ENCODE data around the gene LRMDA. TPM values are rescaled to one million over a fixed set of nuclear protein-coding genes. Genes with fewer than 3 reads are reported as not detected.

The LRMDA gene
- total and polyA plus RNA-seq, 7 donors: 1.0 to 5.7 (median 2.5) TPM

- H3K9me3 ChIP-seq: no peaks in the 10 kb centered on the region
- intact Hi-C loops (cut with DNase I): no loop called here
- DNase-seq: no peak
- no peaks in the 10 kb centered on the region for H3K36me3 ChIP-seq (ENCODE audit: insufficient read depth in 1 of 2, low read depth in 1 of 2)
- no peak for TF ChIP-seq CTCF (IDR thresholded peaks at IDR 0.05)
- H3K27me3 ChIP-seq (ENCODE audit: insufficient read depth in 3 of 3, low read length in 2 of 3): no peaks in the 10 kb centered on the region
- no peaks in the 10 kb centered on the region for H3K4me1 ChIP-seq
- no peak for ATAC-seq
- 60 to 67% (median 65%) methylated on average over 2 of the region's 2 CpGs for WGBS, 3 donors
- no peak overlapping the region for H3K4me3 ChIP-seq
- no peak overlapping the region for H3K27ac ChIP-seq
Measured at GRCh38 chr10:76354212-76354738, 922.9 kb downstream of the LRMDA start.

GRCh38 chr10:76354921-76355320 lies 923.5 kb downstream of the LRMDA start:
- no peak for TF ChIP-seq CTCF (IDR thresholded peaks at IDR 0.05)
- H3K27ac ChIP-seq: no peak overlapping the region
- no peaks in the 10 kb centered on the region for H3K27me3 ChIP-seq (ENCODE audit: insufficient read depth in 3 of 3, low read length in 2 of 3)

GRCh38 chr10:76356557-76356956 lies 925.1 kb downstream of the LRMDA start:
- H3K4me3 ChIP-seq: no peak overlapping the region
- no peak for DNase-seq

More at GRCh38 chr10:76354921-76355320, 923.5 kb downstream of the LRMDA start:
- Histone ChIP-seq H3K4me1 (no peaks in the 10 kb centered on the region), H3K4me3 (no peak overlapping the region), H3K36me3 (ENCODE audit: insufficient read depth in 1 of 2, low read depth in 1 of 2) (no peaks in the 10 kb centered on the region), H3K9me3 (no peaks in the 10 kb centered on the region)
- DNase-seq: no peak
- intact Hi-C loops (cut with DNase I): no loop called here
- ATAC-seq: no peak
- 81 to 87% (median 81%) methylated on average over 4 of the region's 4 CpGs for WGBS, 3 donors

GRCh38 chr10:76357726-76358415 lies 926.4 kb downstream of the LRMDA start:
- DNase-seq (no peak), ATAC-seq (no peak)
- intact Hi-C loops (cut with DNase I): no loop called here
- Histone ChIP-seq H3K27ac (no peak overlapping the region), H3K9me3 (no peaks in the 10 kb centered on the region), H3K4me3 (no peak overlapping the region), H3K27me3 (ENCODE audit: insufficient read depth in 3 of 3, low read length in 2 of 3) (no peaks in the 10 kb centered on the region), H3K36me3 (ENCODE audit: insufficient read depth in 1 of 2, low read depth in 1 of 2) (no peaks in the 10 kb centered on the region), H3K4me1 (no peaks in the 10 kb centered on the region)
- no peak for TF ChIP-seq CTCF (IDR thresholded peaks at IDR 0.05)
- 73 to 85% (median 76%) methylated on average over 8 of the region's 8 CpGs for WGBS, 3 donors

More at GRCh38 chr10:76356557-76356956, 925.1 kb downstream of the LRMDA start:
- H3K36me3 ChIP-seq (ENCODE audit: insufficient read depth in 1 of 2, low read depth in 1 of 2): no peaks in the 10 kb centered on the region
- WGBS, 3 donors: 48 to 64% (median 51%) methylated on average over 4 of the region's 4 CpGs
- no peaks in the 10 kb centered on the region for H3K4me1 ChIP-seq
- H3K27me3 ChIP-seq (ENCODE audit: insufficient read depth in 3 of 3, low read length in 2 of 3): no peaks in the 10 kb centered on the region
- intact Hi-C loops (cut with DNase I): no loop called here
- no peak overlapping the region for H3K27ac ChIP-seq
- ATAC-seq: no peak
- no peaks in the 10 kb centered on the region for H3K9me3 ChIP-seq
- no peak for TF ChIP-seq CTCF (IDR thresholded peaks at IDR 0.05)
